SJCRH30 (cell line): ENCODE data around the gene HSD17B3. TPM values are rescaled to one million over a fixed set of nuclear protein-coding genes. Genes with fewer than 3 reads are reported as not detected.

Experiments
- DNase-seq, 2 experiments: peaks; one replicate each; pipeline ENCODE4 v3.0.0-alpha.2; 2015 to 2020
- H3K27ac ChIP-seq: fragments of 250-450 bp; sonication (Bioruptor Pico); 2 replicates; pipeline ENCODE4 v1.5.1; 2020; ENCODE audit warnings: mild to moderate bottlenecking, moderate library complexity
- H3K27me3 ChIP-seq: fragments of 250-450 bp; sonication (Bioruptor Pico); 2 replicates; pipeline ENCODE4 v1.5.1; 2020; ENCODE audit warnings: mild to moderate bottlenecking, moderate library complexity
- H3K36me3 ChIP-seq: fragments of 250-450 bp; sonication (Bioruptor Pico); 2 replicates; pipeline ENCODE4 v1.5.1; 2020; ENCODE audit warnings: mild to moderate bottlenecking, moderate library complexity
- H3K4me1 ChIP-seq: fragments of 250-450 bp; sonication (Bioruptor Pico); 2 replicates; pipeline ENCODE4 v1.5.1; 2020; ENCODE audit warnings: mild to moderate bottlenecking, moderate library complexity
- H3K4me3 ChIP-seq: fragments of 250-450 bp; sonication (Bioruptor Pico); 2 replicates; pipeline ENCODE4 v1.5.1; 2020; ENCODE audit warnings: mild to moderate bottlenecking, moderate library complexity
- H3K9me3 ChIP-seq: fragments of 250-450 bp; sonication (Bioruptor Pico); replicated peaks from 2 replicates; pipeline ENCODE4 v1.5.1; 2020; ENCODE audit warnings: mild to moderate bottlenecking, moderate library complexity
- total RNA-seq: library from RNA; depleted of rRNA; stranded (reverse); fragments of >200 nt; shearing (Covaris generic); gene quantifications from 2 replicates; pipeline ENCODE4 v1.2.3, GENCODE V29; 2014

Gene HSD17B3
- total RNA-seq, 1 experiment from 2014 or later = 0.20 TPM

GRCh38 chr9:96232539-96233241 lies 69.3 kb downstream of the HSD17B3 start:
- no peaks in the 10 kb centered on the region for H3K9me3 ChIP-seq
- H3K4me3 ChIP-seq = peak overlapping the region; percentile 2; the same call in 1 of the 2 replicates
- no peaks in the 10 kb centered on the region for H3K27me3 ChIP-seq
- no peak overlapping the region; the same call in 1 of the 2 replicates for H3K27ac ChIP-seq
- H3K4me1 ChIP-seq = peaks cover 2% of the 10 kb centered on the region; the same call in 1 of the 2 replicates
- H3K36me3 ChIP-seq = no peaks in the 10 kb centered on the region
- peak; percentile 87 to 93 for DNase-seq

GRCh38 chr9:96232164-96232538 lies 69.8 kb downstream of the HSD17B3 start:
- peaks cover 2% of the 10 kb centered on the region; the same call in 1 of the 2 replicates for H3K4me1 ChIP-seq
- H3K9me3 ChIP-seq = no peaks in the 10 kb centered on the region
- DNase-seq = no peak
- no peaks in the 10 kb centered on the region for H3K27me3 ChIP-seq
- H3K4me3 ChIP-seq = peak overlapping the region; percentile 2; the same call in 1 of the 2 replicates
- H3K36me3 ChIP-seq = no peaks in the 10 kb centered on the region
- no peak overlapping the region; the same call in 1 of the 2 replicates for H3K27ac ChIP-seq

- Histone ChIP-seq H3K36me3 (no peaks in the 10 kb centered on the region), H3K4me3 (no peak overlapping the region), H3K4me1 (peaks cover 2% of the 10 kb centered on the region; the same call in 1 of the 2 replicates), H3K27ac (no peak overlapping the region), H3K9me3 (peaks cover 2% of the 10 kb centered on the region; the same call in 1 of the 2 replicates), H3K27me3 (no peaks in the 10 kb centered on the region)
- no peak for DNase-seq
These were observed 72.0 kb downstream of the HSD17B3 start for GRCh38 chr9:96230002-96230401.

- Histone ChIP-seq H3K36me3 (no peaks in the 10 kb centered on the region), H3K4me1 (peaks cover under 1% of the 10 kb centered on the region), H3K27me3 (no peaks in the 10 kb centered on the region), H3K4me3 (no peak overlapping the region), H3K27ac (no peak overlapping the region), H3K9me3 (peaks cover 4% of the 10 kb centered on the region; the same call in 1 of the 2 replicates)
- DNase-seq = peak in 1 of 2 experiments; percentile 43
These were observed 79.8 kb downstream of the HSD17B3 start for GRCh38 chr9:96222132-96222531.

GRCh38 chr9:96219900-96220257 lies 82.1 kb downstream of the HSD17B3 start:
- H3K4me3 ChIP-seq = no peak overlapping the region
- H3K4me1 ChIP-seq = peaks cover 21% of the 10 kb centered on the region
- no peak for DNase-seq
- H3K9me3 ChIP-seq = peaks cover under 1% of the 10 kb centered on the region; the same call in 1 of the 2 replicates
- H3K27ac ChIP-seq = no peak overlapping the region
- H3K36me3 ChIP-seq = no peaks in the 10 kb centered on the region
- no peaks in the 10 kb centered on the region for H3K27me3 ChIP-seq

- H3K4me1 ChIP-seq = peaks cover 27% of the 10 kb centered on the region
- H3K4me3 ChIP-seq = no peak overlapping the region
- no peak overlapping the region for H3K27ac ChIP-seq
- DNase-seq = no peak
- no peaks in the 10 kb centered on the region for H3K36me3 ChIP-seq
- no peaks in the 10 kb centered on the region for H3K9me3 ChIP-seq
- H3K27me3 ChIP-seq = no peaks in the 10 kb centered on the region
These were observed 82.7 kb downstream of the HSD17B3 start for GRCh38 chr9:96219026-96219899.

GRCh38 chr9:96217754-96218693 lies 84.0 kb downstream of the HSD17B3 start:
- Histone ChIP-seq H3K4me1 (peaks cover 27% of the 10 kb centered on the region), H3K27me3 (no peaks in the 10 kb centered on the region), H3K9me3 (no peaks in the 10 kb centered on the region), H3K36me3 (no peaks in the 10 kb centered on the region), H3K4me3 (peak overlapping the region; percentile 48), H3K27ac (peak overlapping the region; percentile 68)
- DNase-seq = peak; percentile 83 to 91

- Histone ChIP-seq H3K4me1 (peaks cover 27% of the 10 kb centered on the region), H3K4me3 (peak overlapping the region; percentile 48), H3K9me3 (no peaks in the 10 kb centered on the region), H3K27me3 (no peaks in the 10 kb centered on the region), H3K36me3 (no peaks in the 10 kb centered on the region), H3K27ac (peak overlapping the region; percentile 68)
- DNase-seq = peak; percentile 95 to 97
These were observed 84.7 kb downstream of the HSD17B3 start for GRCh38 chr9:96217294-96217707.

GRCh38 chr9:96216583-96216982 lies 85.4 kb downstream of the HSD17B3 start:
- no peaks in the 10 kb centered on the region for H3K36me3 ChIP-seq
- H3K4me1 ChIP-seq = peaks cover 27% of the 10 kb centered on the region
- no peaks in the 10 kb centered on the region for H3K27me3 ChIP-seq
- DNase-seq = peak in 1 of 2 experiments; percentile 27
- peak overlapping the region; percentile 68 for H3K27ac ChIP-seq
- H3K4me3 ChIP-seq = no peak overlapping the region
- H3K9me3 ChIP-seq = no peaks in the 10 kb centered on the region

- H3K36me3 ChIP-seq = no peaks in the 10 kb centered on the region
- peak overlapping the region; percentile 68; the same call in 1 of the 2 replicates for H3K27ac ChIP-seq
- no peaks in the 10 kb centered on the region for H3K9me3 ChIP-seq
- H3K4me1 ChIP-seq = peaks cover 27% of the 10 kb centered on the region
- no peak for DNase-seq
- no peak overlapping the region for H3K4me3 ChIP-seq
- H3K27me3 ChIP-seq = no peaks in the 10 kb centered on the region
These were observed 86.1 kb downstream of the HSD17B3 start for GRCh38 chr9:96215841-96216240.

GRCh38 chr9:96214635-96215034 lies 87.3 kb downstream of the HSD17B3 start:
- Histone ChIP-seq H3K4me1 (peaks cover 27% of the 10 kb centered on the region), H3K36me3 (no peaks in the 10 kb centered on the region), H3K4me3 (no peak overlapping the region), H3K27ac (no peak overlapping the region), H3K27me3 (no peaks in the 10 kb centered on the region), H3K9me3 (0 out of 2 replicates have a peak, but pooled peaks cover 4% of the 10 kb centered on the region)
- peak; percentile 72 to 78 for DNase-seq

GRCh38 chr9:96209407-96210271 lies 92.3 kb downstream of the HSD17B3 start:
- no peak for DNase-seq
- Histone ChIP-seq H3K36me3 (no peaks in the 10 kb centered on the region), H3K4me1 (peaks cover 7% of the 10 kb centered on the region; the same call in 1 of the 2 replicates), H3K9me3 (peaks cover 9% of the 10 kb centered on the region), H3K4me3 (no peak overlapping the region), H3K27me3 (no peaks in the 10 kb centered on the region), H3K27ac (no peak overlapping the region)

GRCh38 chr9:96206156-96206751 lies 95.7 kb downstream of the HSD17B3 start:
- no peaks in the 10 kb centered on the region for H3K36me3 ChIP-seq
- no peak for DNase-seq
- H3K4me3 ChIP-seq = no peak overlapping the region
- H3K27me3 ChIP-seq = no peaks in the 10 kb centered on the region
- H3K4me1 ChIP-seq = peaks cover 16% of the 10 kb centered on the region
- peaks cover 10% of the 10 kb centered on the region for H3K9me3 ChIP-seq
- no peak overlapping the region for H3K27ac ChIP-seq
